Measurements from ENCODE around the gene ZNF263. TPM values are rescaled to one million over a fixed set of nuclear protein-coding genes. Genes with fewer than 3 reads are reported as not detected.
A peak's percentile ranks its signal among the peaks of the same experiment; 100 is the strongest.

Gene ZNF263
- total RNA-seq, 1 experiment from 2014 or later = 29.5 TPM

- Mint-ChIP-seq H3K4me3 (peak overlapping the region; percentile 50), H3K27ac (no peak overlapping the region; the same call in 1 of the 2 replicates), H3K36me3 (peaks cover 29% of the 10 kb centered on the region), H3K27me3 (ENCODE audit: low read depth) (peaks cover 14% of the 10 kb centered on the region), H3K4me1 (peaks cover 7% of the 10 kb centered on the region), H3K9me3 (peaks cover 34% of the 10 kb centered on the region)
- POLR2A ChIA-PET = no interaction called here
- CTCF ChIA-PET = no interaction called here
- no peak for TF ChIP-seq ZNF396 (CRISPR knock-in tag; IDR thresholded peaks at IDR 0.05; ENCODE audit: borderline replicate concordance)
- TF ChIP-seq FOXP1 (CRISPR knock-in tag; IDR thresholded peaks at IDR 0.05; ENCODE audit: borderline replicate concordance) = no peak
- TF ChIP-seq ATF6 (CRISPR knock-in tag; IDR thresholded peaks at IDR 0.05) = no peak
- no peak for TF ChIP-seq ZNF138 (CRISPR knock-in tag; conservative IDR thresholded peaks at IDR 0.05)
- TF ChIP-seq CBFB (CRISPR knock-in tag; IDR thresholded peaks at IDR 0.05; ENCODE audit: low read depth) = no peak
- TF ChIP-seq, protein P1, sequence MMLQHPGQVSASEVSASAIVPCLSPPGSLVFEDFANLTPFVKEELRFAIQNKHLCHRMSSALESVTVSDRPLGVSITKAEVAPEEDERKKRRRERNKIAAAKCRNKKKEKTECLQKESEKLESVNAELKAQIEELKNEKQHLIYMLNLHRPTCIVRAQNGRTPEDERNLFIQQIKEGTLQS (CRISPR knock-in tag; conservative IDR thresholded peaks at IDR 0.05) = no peak
- TF ChIP-seq EMX1 (CRISPR knock-in tag; IDR thresholded peaks at IDR 0.05) = no peak
- TF ChIP-seq TEAD1 (CRISPR knock-in tag; IDR thresholded peaks at IDR 0.05) = no peak
- TF ChIP-seq, protein P2, sequence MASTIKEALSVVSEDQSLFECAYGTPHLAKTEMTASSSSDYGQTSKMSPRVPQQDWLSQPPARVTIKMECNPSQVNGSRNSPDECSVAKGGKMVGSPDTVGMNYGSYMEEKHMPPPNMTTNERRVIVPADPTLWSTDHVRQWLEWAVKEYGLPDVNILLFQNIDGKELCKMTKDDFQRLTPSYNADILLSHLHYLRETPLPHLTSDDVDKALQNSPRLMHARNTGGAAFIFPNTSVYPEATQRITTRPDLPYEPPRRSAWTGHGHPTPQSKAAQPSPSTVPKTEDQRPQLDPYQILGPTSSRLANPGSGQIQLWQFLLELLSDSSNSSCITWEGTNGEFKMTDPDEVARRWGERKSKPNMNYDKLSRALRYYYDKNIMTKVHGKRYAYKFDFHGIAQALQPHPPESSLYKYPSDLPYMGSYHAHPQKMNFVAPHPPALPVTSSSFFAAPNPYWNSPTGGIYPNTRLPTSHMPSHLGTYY (CRISPR knock-in tag; IDR thresholded peaks at IDR 0.05) = no peak
- TF ChIP-seq, protein P3, sequence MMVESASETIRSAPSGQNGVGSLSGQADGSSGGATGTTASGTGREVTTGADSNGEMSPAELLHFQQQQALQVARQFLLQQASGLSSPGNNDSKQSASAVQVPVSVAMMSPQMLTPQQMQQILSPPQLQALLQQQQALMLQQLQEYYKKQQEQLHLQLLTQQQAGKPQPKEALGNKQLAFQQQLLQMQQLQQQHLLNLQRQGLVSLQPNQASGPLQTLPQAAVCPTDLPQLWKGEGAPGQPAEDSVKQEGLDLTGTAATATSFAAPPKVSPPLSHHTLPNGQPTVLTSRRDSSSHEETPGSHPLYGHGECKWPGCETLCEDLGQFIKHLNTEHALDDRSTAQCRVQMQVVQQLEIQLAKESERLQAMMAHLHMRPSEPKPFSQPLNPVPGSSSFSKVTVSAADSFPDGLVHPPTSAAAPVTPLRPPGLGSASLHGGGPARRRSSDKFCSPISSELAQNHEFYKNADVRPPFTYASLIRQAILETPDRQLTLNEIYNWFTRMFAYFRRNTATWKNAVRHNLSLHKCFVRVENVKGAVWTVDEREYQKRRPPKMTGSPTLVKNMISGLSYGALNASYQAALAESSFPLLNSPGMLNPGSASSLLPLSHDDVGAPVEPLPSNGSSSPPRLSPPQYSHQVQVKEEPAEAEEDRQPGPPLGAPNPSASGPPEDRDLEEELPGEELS (CRISPR knock-in tag; IDR thresholded peaks at IDR 0.05) = no peak
- no peak for TF ChIP-seq RELA (CRISPR knock-in tag; IDR thresholded peaks at IDR 0.05; ENCODE audit: borderline replicate concordance)
- TF ChIP-seq PREB (CRISPR knock-in tag; IDR thresholded peaks at IDR 0.05; ENCODE audit: borderline replicate concordance) = no peak
- DNase-seq (ENCODE audit: low spot score) (peak; percentile 59), ATAC-seq (no peak; the same call in 1 of the 2 replicates)
Observed at GRCh38 chr16:3235856-3236669, 47.2 kb upstream of the ZNF263 start.

DNA sequence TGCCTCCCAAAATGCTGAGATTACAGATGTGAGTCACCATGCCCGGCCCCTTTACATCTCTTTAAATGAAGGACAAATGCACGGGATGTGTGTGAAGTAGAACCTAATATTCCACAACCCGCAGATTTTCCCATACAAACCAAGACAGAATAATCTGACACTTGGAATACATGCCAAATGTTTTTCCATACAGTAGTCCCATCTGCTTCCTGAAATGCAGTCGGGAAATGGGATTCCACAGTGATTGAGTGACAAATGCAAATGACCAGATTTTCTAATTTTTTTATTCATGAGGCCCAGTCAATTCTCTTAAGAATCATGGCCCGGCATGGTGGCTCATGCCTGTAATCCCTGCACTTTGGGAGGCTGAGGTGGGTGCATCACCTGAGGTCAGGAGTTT is 41.5 kb upstream of the ZNF263 start:
- TF ChIP-seq, protein P4, sequence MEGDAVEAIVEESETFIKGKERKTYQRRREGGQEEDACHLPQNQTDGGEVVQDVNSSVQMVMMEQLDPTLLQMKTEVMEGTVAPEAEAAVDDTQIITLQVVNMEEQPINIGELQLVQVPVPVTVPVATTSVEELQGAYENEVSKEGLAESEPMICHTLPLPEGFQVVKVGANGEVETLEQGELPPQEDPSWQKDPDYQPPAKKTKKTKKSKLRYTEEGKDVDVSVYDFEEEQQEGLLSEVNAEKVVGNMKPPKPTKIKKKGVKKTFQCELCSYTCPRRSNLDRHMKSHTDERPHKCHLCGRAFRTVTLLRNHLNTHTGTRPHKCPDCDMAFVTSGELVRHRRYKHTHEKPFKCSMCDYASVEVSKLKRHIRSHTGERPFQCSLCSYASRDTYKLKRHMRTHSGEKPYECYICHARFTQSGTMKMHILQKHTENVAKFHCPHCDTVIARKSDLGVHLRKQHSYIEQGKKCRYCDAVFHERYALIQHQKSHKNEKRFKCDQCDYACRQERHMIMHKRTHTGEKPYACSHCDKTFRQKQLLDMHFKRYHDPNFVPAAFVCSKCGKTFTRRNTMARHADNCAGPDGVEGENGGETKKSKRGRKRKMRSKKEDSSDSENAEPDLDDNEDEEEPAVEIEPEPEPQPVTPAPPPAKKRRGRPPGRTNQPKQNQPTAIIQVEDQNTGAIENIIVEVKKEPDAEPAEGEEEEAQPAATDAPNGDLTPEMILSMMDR (IDR thresholded peaks at IDR 0.05) = no peak
- TF ChIP-seq FOXJ3 (CRISPR knock-in tag; IDR thresholded peaks at IDR 0.05; ENCODE audit: borderline replicate concordance) (no peak), KAT7 (CRISPR knock-in tag; IDR thresholded peaks at IDR 0.05; ENCODE audit: borderline replicate concordance) (no peak), NR2C2 (CRISPR knock-in tag; IDR thresholded peaks at IDR 0.05) (no peak), CREM (CRISPR knock-in tag; IDR thresholded peaks at IDR 0.05) (no peak), ZNF263 (CRISPR knock-in tag; IDR thresholded peaks at IDR 0.05; ENCODE audit: low read depth) (no peak), ZNF671 (CRISPR knock-in tag; IDR thresholded peaks at IDR 0.05) (no peak), IRF1 (CRISPR knock-in tag; IDR thresholded peaks at IDR 0.05) (no peak), CBFB (CRISPR knock-in tag; IDR thresholded peaks at IDR 0.05; ENCODE audit: low read depth) (no peak)
- TF ChIP-seq, protein P5, sequence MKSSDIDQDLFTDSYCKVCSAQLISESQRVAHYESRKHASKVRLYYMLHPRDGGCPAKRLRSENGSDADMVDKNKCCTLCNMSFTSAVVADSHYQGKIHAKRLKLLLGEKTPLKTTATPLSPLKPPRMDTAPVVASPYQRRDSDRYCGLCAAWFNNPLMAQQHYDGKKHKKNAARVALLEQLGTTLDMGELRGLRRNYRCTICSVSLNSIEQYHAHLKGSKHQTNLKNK (CRISPR knock-in tag; IDR thresholded peaks at IDR 0.05) = no peak
- TF ChIP-seq, protein P6, sequence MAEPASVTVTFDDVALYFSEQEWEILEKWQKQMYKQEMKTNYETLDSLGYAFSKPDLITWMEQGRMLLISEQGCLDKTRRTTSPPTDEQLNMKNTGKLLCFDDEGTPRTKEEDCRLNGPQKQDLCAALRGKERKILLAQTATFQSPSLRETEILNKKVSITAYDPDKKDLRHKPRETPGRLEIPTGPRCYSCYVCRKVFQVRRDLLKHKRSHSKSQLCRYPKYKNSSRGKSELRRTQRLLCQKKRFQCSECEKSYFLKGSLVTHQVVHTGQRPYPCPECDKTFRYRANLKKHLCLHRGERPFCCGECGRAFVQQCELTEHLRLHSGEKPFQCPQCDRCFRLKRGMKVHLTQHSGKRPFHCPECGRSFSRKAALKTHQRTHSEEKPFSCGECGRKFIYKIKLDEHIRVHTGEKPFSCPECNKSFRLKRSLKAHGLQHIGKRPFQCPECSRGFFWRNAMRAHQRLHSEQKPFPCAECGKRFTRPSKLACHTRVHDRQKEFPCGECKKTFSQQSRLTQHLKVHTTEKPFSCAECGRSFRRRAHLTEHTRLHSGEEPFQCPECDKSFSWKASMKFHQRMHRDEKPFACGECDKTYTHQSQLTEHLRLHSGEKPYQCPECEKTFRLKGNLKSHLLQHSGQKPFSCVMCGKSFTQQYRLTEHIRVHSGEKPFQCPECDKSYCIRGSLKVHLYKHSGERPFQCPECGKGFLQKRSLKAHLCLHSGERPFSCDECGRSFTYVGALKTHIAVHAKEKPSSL (CRISPR knock-in tag; conservative IDR thresholded peaks at IDR 0.05) = no peak
- CTCF ChIA-PET = no interaction called here
- Mint-ChIP-seq H3K4me1 (no peaks in the 10 kb centered on the region), H3K4me3 (no peak overlapping the region), H3K9me3 (peaks cover 60% of the 10 kb centered on the region), H3K27ac (no peak overlapping the region), H3K27me3 (ENCODE audit: low read depth) (peaks cover 49% of the 10 kb centered on the region), H3K36me3 (peaks cover 3% of the 10 kb centered on the region; the same call in 1 of the 2 replicates)
- DNase-seq (ENCODE audit: low spot score) (no peak), ATAC-seq (no peak)
- POLR2A ChIA-PET = no interaction called here

Measured in WTC11 (cell line).